Prostate gland (tissue), 2 donors: ENCODE data around the gene RILPL1. TPM values are rescaled to one million over a fixed set of nuclear protein-coding genes. Genes with fewer than 3 reads are reported as not detected.
A peak's percentile ranks its signal among the peaks of the same experiment; 100 is the strongest.
"Not testable (repeated sequence)": the region's sequence is repeated elsewhere in the genome, so short reads cannot be mapped to it uniquely, and the experiment has no call there.

Experiments used
- DNase-seq: peaks from one replicate; pipeline ENCODE4 v3.0.0-alpha.2; 2019; ENCODE audit warnings: low spot score
- H3K27ac ChIP-seq, 2 donors: fragments of 200-600 bp; sonication (generic); 2 replicates each; pipeline ENCODE4 v1.5.1; 2017 to 2019
- H3K27me3 ChIP-seq: fragments of 200-600 bp; sonication (generic); replicated peaks from 2 replicates; pipeline ENCODE4 v1.5.1; 2019; ENCODE audit not compliant: insufficient read depth
- H3K36me3 ChIP-seq, 2 donors: fragments of 200-600 bp; sonication (generic); 1 replicate in 1 of 2; 2 replicates in 1 of 2; pipeline versions ENCODE4 v1.5.1 to v1.8.1; 2017 to 2019
- H3K4me1 ChIP-seq: fragments of 200-600 bp; sonication (generic); replicated peaks from 2 replicates; pipeline ENCODE4 v1.5.1; 2019
- H3K4me3 ChIP-seq, 2 donors: fragments of 200-600 bp; sonication (generic); 2 replicates each; pipeline ENCODE4 v1.5.1; 2017 to 2019
- H3K9me3 ChIP-seq: fragments of 200-600 bp; sonication (generic); 2 replicates; pipeline ENCODE4 v1.5.1; 2017
- CTCF ChIP-seq, 4 experiments: fragments of 200-600 bp in 2 of 4; fragments of 450-650 bp in 2 of 4; sonication (generic) in 2 of 4; IDR thresholded peaks; 1 replicate in 3 of 4; 2 replicates in 1 of 4; pipeline ENCODE4 v1.5.1; 2016 to 2019; ENCODE audit warnings: antibody characterized with exemption in 4 of 4, mild to moderate bottlenecking in 2 of 4, moderate library complexity in 2 of 4
- POLR2A ChIP-seq: fragments of 450-650 bp; IDR thresholded peaks from one replicate; pipeline ENCODE4 v1.6.1; 2016; ENCODE audit warnings: antibody characterized with exemption, mild to moderate bottlenecking
- POLR2AphosphoS5 ChIP-seq: sonication (generic); formaldehyde crosslinking; IDR thresholded peaks from one replicate; pipeline ENCODE4 v1.6.1; 2017; ENCODE audit warnings: antibody characterized with exemption
- WGBS: methylation state at CpG from one replicate; pipeline ENCODE4 v1.1.5; 2018; 5-methylcytosine and 5-hydroxymethylcytosine counted together
- intact Hi-C: fragments of 100-400 bp; cut with DNase I; formaldehyde crosslinking; loops from one replicate; pipeline ENCODE4 v1.14.2; 2022
- total RNA-seq, 2 donors: library from RNA; depleted of rRNA; stranded (reverse); fragments of >200 nt; gene quantifications; one replicate each; pipeline ENCODE4 v1.1.0, GENCODE V29; 2016

RILPL1 gene
- total RNA-seq, 2 donors from 2014 or later: 8.6 to 25.7 TPM

- Histone ChIP-seq H3K9me3 (no peaks in the 10 kb centered on the region), H3K27me3 (no peaks in the 10 kb centered on the region), H3K27ac (no peak overlapping the region), H3K36me3 (peaks cover 10 to 16% of the 10 kb centered on the region in 2 donors), H3K4me1 (no peaks in the 10 kb centered on the region), H3K4me3 (no peak overlapping the region)
- WGBS: 85% methylated on average over 7 of the region's 7 CpGs
- DNase-seq: no peak
- intact Hi-C loops: no loop called here
- TF ChIP-seq POLR2AphosphoS5: no peak
- no peak for TF ChIP-seq CTCF (IDR thresholded peaks at IDR 0.05)
- no peak for TF ChIP-seq POLR2A
Observed at GRCh38 chr12:123522164-123522563, 11.4 kb downstream of the RILPL1 start.

GRCh38 chr12:123520567-123521474 is 12.7 kb downstream of the RILPL1 start:
- TF ChIP-seq POLR2AphosphoS5 (no peak), POLR2A (no peak), CTCF (IDR thresholded peaks at IDR 0.05) (no peak)
- H3K27ac ChIP-seq: peak overlapping the region in 1 of 2 donors; percentile 57
- no peak overlapping the region for H3K4me3 ChIP-seq
- no peak for DNase-seq
- 91% methylated on average over 14 of the region's 14 CpGs for WGBS
- no peaks in the 10 kb centered on the region for H3K4me1 ChIP-seq
- H3K9me3 ChIP-seq: no peaks in the 10 kb centered on the region
- intact Hi-C loops: no loop called here
- H3K27me3 ChIP-seq: no peaks in the 10 kb centered on the region
- peaks cover 10 to 16% of the 10 kb centered on the region in 2 donors for H3K36me3 ChIP-seq

- Histone ChIP-seq H3K27ac (peak overlapping the region; percentile 35 to 57), H3K27me3 (no peaks in the 10 kb centered on the region)
- peak; percentile 83 for DNase-seq
Observed at GRCh38 chr12:123519141-123520001, 14.1 kb downstream of the RILPL1 start.

GRCh38 chr12:123516216-123516780 is 17.2 kb downstream of the RILPL1 start:
- Histone ChIP-seq H3K4me3 (no peak overlapping the region), H3K4me1 (no peaks in the 10 kb centered on the region), H3K27ac (no peak overlapping the region), H3K27me3 (no peaks in the 10 kb centered on the region), H3K36me3 (no peaks in the 10 kb centered on the region), H3K9me3 (no peaks in the 10 kb centered on the region)
- 77% methylated on average over 11 of the region's 11 CpGs for WGBS
- no peak for DNase-seq
- intact Hi-C loops: loop anchor here (5.0 kb wide), 1 partner anchor 66 kb away; the partner anchor contains the start of gene TMED2
- TF ChIP-seq CTCF (IDR thresholded peaks at IDR 0.05): no peak
- TF ChIP-seq POLR2AphosphoS5: no peak
- TF ChIP-seq POLR2A: no peak

More at GRCh38 chr12:123519141-123520001, 14.1 kb downstream of the RILPL1 start:
- WGBS: 31% methylated on average over 23 of the region's 24 CpGs
- peaks cover 10 to 16% of the 10 kb centered on the region in 2 donors for H3K36me3 ChIP-seq
- no peaks in the 10 kb centered on the region for H3K4me1 ChIP-seq
- TF ChIP-seq CTCF (IDR thresholded peaks at IDR 0.05) (no peak), POLR2AphosphoS5 (peak; percentile 86)
- H3K4me3 ChIP-seq: no peak overlapping the region
- H3K9me3 ChIP-seq: no peaks in the 10 kb centered on the region
- intact Hi-C loops: loop anchor here (5.0 kb wide), 1 partner anchor 63 kb away; the partner anchor contains the start of gene TMED2

- H3K4me3 ChIP-seq, H3K9me3 ChIP-seq, H3K36me3 ChIP-seq, H3K4me1 ChIP-seq, DNase-seq, H3K27me3 ChIP-seq, H3K27ac ChIP-seq: not testable (repeated sequence)
- intact Hi-C loops: loop anchor here (5.0 kb wide), 1 partner anchor 68 kb away; the partner anchor contains the start of gene TMED2
- 97% methylated on average over 1 of the region's 1 CpG for WGBS
Observed at GRCh38 chr12:123514582-123515221, 18.8 kb downstream of the RILPL1 start.
